ENCODE data around the gene RPAIN.

The RPAIN gene

DNA sequence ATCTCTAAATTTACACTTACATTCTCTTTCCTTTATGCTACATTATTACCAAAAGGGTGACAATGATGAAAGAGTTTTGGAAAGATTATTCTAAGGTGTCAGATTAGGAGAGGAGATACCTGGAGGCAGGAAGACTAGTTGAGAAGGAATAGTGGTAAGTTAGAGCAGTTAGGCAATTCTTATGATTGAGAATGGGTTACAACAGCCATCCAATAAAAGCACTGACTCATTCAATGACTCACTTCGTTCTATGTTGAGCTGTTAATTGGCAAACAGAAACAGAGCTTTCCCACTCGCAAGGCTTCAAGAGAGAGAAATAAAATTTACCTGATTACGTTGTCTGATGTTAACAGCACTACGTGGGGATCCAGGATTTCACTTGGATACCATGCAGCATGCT is 6.3 kb upstream of the RPAIN start (continued):
- TF ChIP-seq ZNF26 (tag by site-specific recombination; IDR thresholded peaks at IDR 0.05) (no peak), ZSCAN18 (tag by site-specific recombination; IDR thresholded peaks at IDR 0.05) (no peak), ZNF248 (tag by site-specific recombination; IDR thresholded peaks at IDR 0.05) (no peak), KLF16 (tag by site-specific recombination; IDR thresholded peaks at IDR 0.05) (0 out of 2 replicates have a peak, but pooled peaks have one; percentile 26), ZNF792 (tag by site-specific recombination; IDR thresholded peaks at IDR 0.05) (0 out of 2 replicates have a peak, but pooled peaks have one; percentile 63), ZNF114 (tag by site-specific recombination; IDR thresholded peaks at IDR 0.05) (no peak), ZNF670 (tag by site-specific recombination; IDR thresholded peaks at IDR 0.05; ENCODE audit: low read depth) (no peak), ZSCAN23 (tag by site-specific recombination; IDR thresholded peaks at IDR 0.05) (no peak), ZNF121 (tag by site-specific recombination; IDR thresholded peaks at IDR 0.05) (no peak), ZNF830 (tag by site-specific recombination; IDR thresholded peaks at IDR 0.05; ENCODE audit: low read depth) (no peak), SCRT1 (tag by site-specific recombination; IDR thresholded peaks at IDR 0.05; ENCODE audit: borderline replicate concordance) (no peak), MZF1 (tag by site-specific recombination; IDR thresholded peaks at IDR 0.05; ENCODE audit: borderline replicate concordance) (no peak), BCL11A (tag by site-specific recombination; IDR thresholded peaks at IDR 0.05; ENCODE audit: low read depth) (no peak), PATZ1 (tag by site-specific recombination; IDR thresholded peaks at IDR 0.05) (no peak), ZFHX2 (tag by site-specific recombination; conservative IDR thresholded peaks at IDR 0.05) (no peak), ZFP3 (tag by site-specific recombination; IDR thresholded peaks at IDR 0.05; ENCODE audit: low read depth) (no peak), RBAK (tag by site-specific recombination; IDR thresholded peaks at IDR 0.05) (no peak), GLIS1 (tag by site-specific recombination; IDR thresholded peaks at IDR 0.05) (no peak), ZNF660 (tag by site-specific recombination; IDR thresholded peaks at IDR 0.05) (peak; percentile 58; the same call in 1 of the 2 replicates), SP2 (tag by site-specific recombination; IDR thresholded peaks at IDR 0.05) (no peak)
- TF ChIP-seq, protein P1, sequence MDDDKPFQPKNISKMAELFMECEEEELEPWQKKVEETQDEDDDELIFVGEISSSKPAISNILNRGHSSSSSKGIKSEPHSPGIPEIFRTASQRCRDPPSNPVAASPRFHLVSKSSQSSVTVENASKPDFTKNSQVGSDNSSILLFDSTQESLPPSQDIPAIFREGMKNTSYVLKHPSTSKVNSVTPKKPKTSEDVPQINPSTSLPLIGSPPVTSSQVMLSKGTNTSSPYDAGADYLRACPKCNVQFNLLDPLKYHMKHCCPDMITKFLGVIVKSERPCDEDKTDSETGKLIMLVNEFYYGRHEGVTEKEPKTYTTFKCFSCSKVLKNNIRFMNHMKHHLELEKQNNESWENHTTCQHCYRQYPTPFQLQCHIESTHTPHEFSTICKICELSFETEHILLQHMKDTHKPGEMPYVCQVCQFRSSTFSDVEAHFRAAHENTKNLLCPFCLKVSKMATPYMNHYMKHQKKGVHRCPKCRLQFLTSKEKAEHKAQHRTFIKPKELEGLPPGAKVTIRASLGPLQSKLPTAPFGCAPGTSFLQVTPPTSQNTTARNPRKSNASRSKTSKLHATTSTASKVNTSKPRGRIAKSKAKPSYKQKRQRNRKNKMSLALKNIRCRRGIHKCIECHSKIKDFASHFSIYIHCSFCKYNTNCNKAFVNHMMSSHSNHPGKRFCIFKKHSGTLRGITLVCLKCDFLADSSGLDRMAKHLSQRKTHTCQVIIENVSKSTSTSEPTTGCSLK (tag by site-specific recombination; IDR thresholded peaks at IDR 0.05): no peak
- TF ChIP-seq, protein P2, sequence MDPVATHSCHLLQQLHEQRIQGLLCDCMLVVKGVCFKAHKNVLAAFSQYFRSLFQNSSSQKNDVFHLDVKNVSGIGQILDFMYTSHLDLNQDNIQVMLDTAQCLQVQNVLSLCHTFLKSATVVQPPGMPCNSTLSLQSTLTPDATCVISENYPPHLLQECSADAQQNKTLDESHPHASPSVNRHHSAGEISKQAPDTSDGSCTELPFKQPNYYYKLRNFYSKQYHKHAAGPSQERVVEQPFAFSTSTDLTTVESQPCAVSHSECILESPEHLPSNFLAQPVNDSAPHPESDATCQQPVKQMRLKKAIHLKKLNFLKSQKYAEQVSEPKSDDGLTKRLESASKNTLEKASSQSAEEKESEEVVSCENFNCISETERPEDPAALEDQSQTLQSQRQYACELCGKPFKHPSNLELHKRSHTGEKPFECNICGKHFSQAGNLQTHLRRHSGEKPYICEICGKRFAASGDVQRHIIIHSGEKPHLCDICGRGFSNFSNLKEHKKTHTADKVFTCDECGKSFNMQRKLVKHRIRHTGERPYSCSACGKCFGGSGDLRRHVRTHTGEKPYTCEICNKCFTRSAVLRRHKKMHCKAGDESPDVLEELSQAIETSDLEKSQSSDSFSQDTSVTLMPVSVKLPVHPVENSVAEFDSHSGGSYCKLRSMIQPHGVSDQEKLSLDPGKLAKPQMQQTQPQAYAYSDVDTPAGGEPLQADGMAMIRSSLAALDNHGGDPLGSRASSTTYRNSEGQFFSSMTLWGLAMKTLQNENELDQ (tag by site-specific recombination; IDR thresholded peaks at IDR 0.05; ENCODE audit: low read depth): no peak
- TF ChIP-seq, protein P3, sequence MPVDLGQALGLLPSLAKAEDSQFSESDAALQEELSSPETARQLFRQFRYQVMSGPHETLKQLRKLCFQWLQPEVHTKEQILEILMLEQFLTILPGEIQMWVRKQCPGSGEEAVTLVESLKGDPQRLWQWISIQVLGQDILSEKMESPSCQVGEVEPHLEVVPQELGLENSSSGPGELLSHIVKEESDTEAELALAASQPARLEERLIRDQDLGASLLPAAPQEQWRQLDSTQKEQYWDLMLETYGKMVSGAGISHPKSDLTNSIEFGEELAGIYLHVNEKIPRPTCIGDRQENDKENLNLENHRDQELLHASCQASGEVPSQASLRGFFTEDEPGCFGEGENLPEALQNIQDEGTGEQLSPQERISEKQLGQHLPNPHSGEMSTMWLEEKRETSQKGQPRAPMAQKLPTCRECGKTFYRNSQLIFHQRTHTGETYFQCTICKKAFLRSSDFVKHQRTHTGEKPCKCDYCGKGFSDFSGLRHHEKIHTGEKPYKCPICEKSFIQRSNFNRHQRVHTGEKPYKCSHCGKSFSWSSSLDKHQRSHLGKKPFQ (tag by site-specific recombination; IDR thresholded peaks at IDR 0.05): no peak
- TF ChIP-seq, protein P4, sequence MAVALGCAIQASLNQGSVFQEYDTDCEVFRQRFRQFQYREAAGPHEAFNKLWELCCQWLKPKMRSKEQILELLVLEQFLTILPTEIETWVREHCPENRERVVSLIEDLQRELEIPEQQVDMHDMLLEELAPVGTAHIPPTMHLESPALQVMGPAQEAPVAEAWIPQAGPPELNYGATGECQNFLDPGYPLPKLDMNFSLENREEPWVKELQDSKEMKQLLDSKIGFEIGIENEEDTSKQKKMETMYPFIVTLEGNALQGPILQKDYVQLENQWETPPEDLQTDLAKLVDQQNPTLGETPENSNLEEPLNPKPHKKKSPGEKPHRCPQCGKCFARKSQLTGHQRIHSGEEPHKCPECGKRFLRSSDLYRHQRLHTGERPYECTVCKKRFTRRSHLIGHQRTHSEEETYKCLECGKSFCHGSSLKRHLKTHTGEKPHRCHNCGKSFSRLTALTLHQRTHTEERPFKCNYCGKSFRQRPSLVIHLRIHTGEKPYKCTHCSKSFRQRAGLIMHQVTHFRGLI (tag by site-specific recombination; IDR thresholded peaks at IDR 0.05): no peak

Data from HEK293 (cell line).